GM19397 (cell line): ENCODE results near the gene PRKCQ.

ENCODE experiments used
- ATAC-seq: cut with Tn5 transposase; IDR thresholded peaks from one replicate; pipeline ENCODE4 v1.9.1; 2021; ENCODE audit warnings: mild to moderate bottlenecking, moderate library complexity; ENCODE audit not compliant: unreplicated experiment

PRKCQ gene

GRCh38 chr10:6528198-6528950, 51.7 kb downstream of the PRKCQ start:
- ATAC-seq = no peak

GRCh38 chr10:6525599-6526165, 54.4 kb downstream of the PRKCQ start:
- ATAC-seq = no peak

GRCh38 chr10:6522230-6522629, 57.8 kb downstream of the PRKCQ start:
- ATAC-seq = no peak

- no peak for ATAC-seq
Observed at GRCh38 chr10:6520138-6520537, 59.9 kb downstream of the PRKCQ start.

GRCh38 chr10:6518791-6519429, 61.2 kb downstream of the PRKCQ start:
- ATAC-seq = no peak

GRCh38 chr10:6516929-6517284, 63.2 kb downstream of the PRKCQ start:
- no peak for ATAC-seq

GRCh38 chr10:6516281-6516928, 63.7 kb downstream of the PRKCQ start:
- no peak for ATAC-seq

- no peak for ATAC-seq
Observed at GRCh38 chr10:6514844-6515780, 65.0 kb downstream of the PRKCQ start.

- no peak for ATAC-seq
Observed at GRCh38 chr10:6514180-6514579, 65.9 kb downstream of the PRKCQ start.

- ATAC-seq = no peak
Observed at GRCh38 chr10:6513476-6513875, 66.6 kb downstream of the PRKCQ start.

- no peak for ATAC-seq
Observed at GRCh38 chr10:6512182-6512581, 67.9 kb downstream of the PRKCQ start.

- ATAC-seq = no peak
Observed at GRCh38 chr10:6511347-6511746, 68.7 kb downstream of the PRKCQ start.

- peak; percentile 83 for ATAC-seq
Observed at GRCh38 chr10:6507311-6507710, 72.8 kb downstream of the PRKCQ start.

GRCh38 chr10:6505300-6505699, 74.8 kb downstream of the PRKCQ start:
- ATAC-seq = no peak

- ATAC-seq = no peak
Observed at GRCh38 chr10:6504296-6504695, 75.8 kb downstream of the PRKCQ start.

- no peak for ATAC-seq
Observed at GRCh38 chr10:6503171-6503570, 76.9 kb downstream of the PRKCQ start.

GRCh38 chr10:6501931-6502330, 78.1 kb downstream of the PRKCQ start:
- ATAC-seq = no peak

GRCh38 chr10:6499974-6500373, 80.1 kb downstream of the PRKCQ start:
- no peak for ATAC-seq

- ATAC-seq = no peak
Observed at GRCh38 chr10:6498771-6499170, 81.3 kb downstream of the PRKCQ start.

- ATAC-seq = no peak
Observed at GRCh38 chr10:6497620-6498019, 82.5 kb downstream of the PRKCQ start.
